Measurements from ENCODE around the gene RACK1.

Gene RACK1

DNA sequence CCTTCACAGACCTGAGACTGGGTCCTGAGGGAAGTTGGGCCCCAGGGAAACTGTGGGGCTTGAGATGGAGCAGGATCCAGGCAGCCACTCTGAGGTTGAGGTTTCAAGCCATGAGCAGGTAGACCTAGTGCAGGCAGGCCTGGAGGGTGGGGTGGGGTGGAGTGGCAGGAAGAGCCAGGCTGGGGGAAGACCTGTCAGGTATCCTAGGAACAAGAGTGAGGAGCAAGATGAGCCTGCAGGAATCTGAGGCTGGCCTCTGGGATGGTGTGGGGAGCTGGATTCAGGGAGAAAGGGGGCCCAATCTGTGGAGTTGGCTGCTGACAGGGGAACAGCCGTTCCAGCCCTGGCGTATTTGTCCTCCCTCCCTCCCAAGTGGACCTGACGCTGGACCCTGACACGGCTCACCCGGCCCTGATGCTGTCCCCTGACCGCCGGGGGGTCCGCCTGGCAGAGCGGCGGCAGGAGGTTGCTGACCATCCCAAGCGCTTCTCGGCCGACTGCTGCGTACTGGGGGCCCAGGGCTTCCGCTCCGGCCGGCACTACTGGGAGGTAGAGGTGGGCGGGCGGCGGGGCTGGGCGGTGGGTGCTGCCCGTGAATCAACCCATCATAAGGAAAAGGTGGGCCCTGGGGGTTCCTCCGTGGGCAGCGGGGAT, 9.8 kb downstream of the RACK1 start:
- no peak for DNase-seq (ENCODE audit: low spot score)

DNA sequence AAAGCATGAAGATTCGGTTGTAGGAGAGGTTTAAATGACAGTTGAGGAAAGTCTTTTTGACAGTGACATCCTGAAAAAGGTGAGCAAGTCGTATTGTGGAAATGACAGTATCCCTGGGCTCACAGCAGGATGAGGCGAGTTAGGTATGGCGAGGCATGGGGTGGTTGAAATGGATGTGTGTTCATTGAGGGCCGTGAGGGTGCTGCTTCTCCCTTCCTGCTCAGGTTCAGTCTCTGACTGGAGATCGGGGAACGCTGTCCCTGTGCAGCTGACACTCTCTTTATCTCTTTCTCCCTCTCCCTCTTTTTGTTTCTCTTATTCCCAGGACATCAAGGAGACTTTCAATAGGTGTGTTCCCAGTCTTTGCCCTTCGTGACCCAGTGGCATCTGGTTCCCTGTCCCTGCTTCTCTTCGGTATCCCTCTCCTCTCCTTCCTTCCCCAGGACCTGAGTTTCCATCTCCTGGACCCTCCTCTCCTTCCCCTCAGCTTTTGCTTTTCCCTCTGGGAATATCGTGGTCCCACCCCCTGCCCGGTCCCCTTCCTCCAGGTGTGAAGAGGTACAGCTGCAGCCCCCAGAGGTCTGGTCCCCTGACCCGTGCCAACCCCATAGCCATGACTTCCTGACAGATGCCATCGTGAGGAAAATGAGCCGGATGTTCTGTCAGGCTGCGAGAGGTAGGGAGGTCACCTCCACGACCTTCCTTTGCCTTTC, 10.5 kb downstream of the RACK1 start:
- DNase-seq (ENCODE audit: low spot score), result no peak

GRCh38 chr5:181232593-181232992, 11.1 kb downstream of the RACK1 start:
- no peak for DNase-seq (ENCODE audit: low spot score)

DNA sequence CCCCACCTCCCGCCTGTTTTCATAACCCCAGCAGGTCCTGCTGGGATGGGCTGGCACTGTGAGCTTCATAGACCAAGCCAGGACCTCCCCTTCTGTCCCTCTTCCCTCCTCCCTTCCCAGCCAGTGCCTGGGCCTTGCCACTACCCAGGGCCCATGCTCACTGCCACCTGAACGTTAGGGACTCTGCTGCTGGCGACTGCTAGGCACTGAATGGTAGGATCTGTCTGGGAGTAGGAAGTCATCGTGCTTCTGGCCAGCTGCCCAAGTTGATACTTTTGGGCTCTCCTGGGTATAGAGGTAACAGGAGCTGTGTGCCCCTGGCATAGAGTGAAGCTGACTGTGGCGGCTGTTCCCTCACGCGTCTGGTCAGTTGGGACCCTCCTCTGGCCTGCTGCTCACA, 12.3 kb downstream of the RACK1 start:
- no peak for DNase-seq (ENCODE audit: low spot score)

- no peak for DNase-seq (ENCODE audit: low spot score)
These were observed 13.2 kb downstream of the RACK1 start for GRCh38 chr5:181230551-181230950.

- no peak for DNase-seq (ENCODE audit: low spot score)
These were observed 13.7 kb downstream of the RACK1 start for GRCh38 chr5:181229996-181230395.

DNA sequence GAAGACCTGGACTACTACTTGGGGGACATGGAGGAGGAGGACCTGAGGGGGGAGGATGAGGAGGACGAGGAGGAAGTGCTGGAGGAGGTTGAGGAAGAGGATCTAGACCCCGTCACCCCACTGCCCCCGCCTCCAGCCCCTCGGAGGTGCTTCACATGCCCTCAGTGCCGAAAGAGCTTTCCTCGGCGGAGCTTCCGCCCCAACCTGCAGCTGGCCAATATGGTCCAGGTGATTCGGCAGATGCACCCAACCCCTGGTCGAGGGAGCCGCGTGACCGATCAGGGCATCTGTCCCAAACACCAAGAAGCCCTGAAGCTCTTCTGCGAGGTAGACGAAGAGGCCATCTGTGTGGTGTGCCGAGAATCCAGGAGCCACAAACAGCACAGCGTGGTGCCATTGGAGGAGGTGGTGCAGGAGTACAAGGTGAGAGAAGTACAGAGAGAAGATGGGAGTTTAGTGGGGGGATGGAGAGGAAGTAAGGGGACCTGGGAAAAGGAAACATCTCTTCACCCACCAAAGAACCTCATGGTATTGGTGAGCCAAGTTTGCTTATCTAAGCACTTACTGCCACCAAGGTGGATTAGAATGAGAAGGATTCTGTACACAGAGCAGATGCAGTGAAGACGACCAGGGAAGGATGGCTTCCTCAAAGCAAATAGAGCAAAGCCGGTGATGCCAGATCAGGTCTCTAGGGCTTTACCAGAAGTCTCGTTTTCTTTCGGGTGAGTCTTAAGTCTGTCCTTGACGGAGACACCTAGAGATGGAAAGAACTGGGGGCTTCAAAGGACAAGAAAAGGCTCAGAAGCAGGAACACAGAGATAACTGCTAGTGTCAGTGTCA, 19.1 kb downstream of the RACK1 start:
- no peak for DNase-seq (ENCODE audit: low spot score)

GRCh38 chr5:181223729-181224389, 19.8 kb downstream of the RACK1 start:
- DNase-seq (ENCODE audit: low spot score), result no peak

- peak; percentile 99 for DNase-seq (ENCODE audit: low spot score)
These were observed 20.5 kb downstream of the RACK1 start, which contains the start of gene TRIM41 for GRCh38 chr5:181223058-181223728. TRIM41 (plus strand) TSS chr5:181223281; CDS start chr5:181224000, 719 bp downstream.

DNA sequence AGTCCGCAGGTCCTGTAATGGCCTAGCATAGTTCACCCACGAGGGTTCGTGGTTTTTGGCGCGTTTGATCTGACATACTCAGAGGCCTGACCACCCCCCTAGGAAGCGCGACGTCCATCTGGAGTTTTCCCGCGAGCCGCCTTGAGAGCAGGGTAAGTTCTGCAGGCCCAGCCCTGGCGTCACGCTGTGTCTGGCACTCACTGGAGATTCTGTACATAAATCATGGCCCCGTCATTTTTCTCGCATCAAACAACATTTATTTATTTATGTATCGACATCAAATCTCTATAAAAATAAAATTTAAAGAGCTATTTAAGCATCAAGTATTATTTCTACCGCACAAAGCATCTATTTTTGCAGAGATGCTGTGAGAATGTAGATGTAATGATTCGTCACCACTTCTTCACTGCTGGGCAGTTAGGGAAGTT, 21.1 kb downstream of the RACK1 start:
- DNase-seq (ENCODE audit: low spot score), result no peak

- peak; percentile 89 for DNase-seq (ENCODE audit: low spot score)
These were observed 21.7 kb downstream of the RACK1 start for GRCh38 chr5:181221792-181222629.

DNA sequence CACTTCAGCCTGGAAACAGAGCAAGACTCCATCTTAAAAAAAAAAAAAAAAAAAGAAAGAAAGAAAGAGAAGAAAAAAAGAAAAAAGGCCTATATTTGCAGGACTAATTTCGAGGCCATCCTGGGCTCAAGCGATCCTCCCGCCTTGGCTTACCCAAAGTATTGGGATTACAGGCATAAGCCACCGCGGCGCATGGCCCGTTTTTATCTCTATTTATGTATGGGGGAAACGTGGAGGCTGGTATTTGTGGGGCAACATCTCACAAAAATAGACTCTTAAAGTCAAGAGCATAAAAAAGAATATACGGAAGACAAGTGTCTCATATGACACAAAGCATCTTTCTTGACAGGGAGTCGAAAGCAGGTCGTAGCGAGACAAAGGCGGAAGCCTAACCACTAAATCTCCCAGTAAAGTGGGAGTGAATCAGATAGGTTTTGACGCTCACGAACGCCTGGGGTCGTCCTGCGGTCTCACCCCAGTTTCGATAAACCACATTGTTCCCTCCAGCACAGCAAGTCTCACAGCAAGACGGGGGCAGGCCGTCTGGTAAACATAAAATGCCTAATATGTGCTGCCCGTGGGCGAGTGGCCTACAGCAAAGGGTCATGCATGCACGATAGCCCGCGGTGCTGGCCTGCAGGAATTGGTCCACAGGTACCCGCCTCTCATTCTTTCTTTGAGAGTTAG, 22.5 kb downstream of the RACK1 start:
- DNase-seq (ENCODE audit: low spot score), result no peak

- no peak for DNase-seq (ENCODE audit: low spot score)
These were observed 23.6 kb downstream of the RACK1 start for GRCh38 chr5:181220178-181220515.

- no peak for DNase-seq (ENCODE audit: low spot score)
These were observed 24.2 kb downstream of the RACK1 start for GRCh38 chr5:181219262-181220177.

DNA sequence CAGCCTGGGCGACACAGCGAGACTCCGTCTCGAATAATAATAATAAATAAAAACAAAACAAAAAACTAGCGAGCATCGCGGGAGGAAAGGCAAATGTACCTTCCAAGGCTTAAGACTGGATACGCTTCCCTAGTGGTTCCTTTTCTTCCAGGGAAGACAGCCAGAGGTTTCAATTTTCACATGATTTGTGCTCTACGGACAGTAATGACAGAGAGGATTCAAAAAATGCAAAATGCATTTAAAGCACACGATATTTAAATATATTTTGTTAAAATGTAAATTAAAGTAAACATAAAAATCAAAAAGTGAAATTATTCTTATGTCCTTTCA, 24.9 kb downstream of the RACK1 start:
- no peak for DNase-seq (ENCODE audit: low spot score)

DNA sequence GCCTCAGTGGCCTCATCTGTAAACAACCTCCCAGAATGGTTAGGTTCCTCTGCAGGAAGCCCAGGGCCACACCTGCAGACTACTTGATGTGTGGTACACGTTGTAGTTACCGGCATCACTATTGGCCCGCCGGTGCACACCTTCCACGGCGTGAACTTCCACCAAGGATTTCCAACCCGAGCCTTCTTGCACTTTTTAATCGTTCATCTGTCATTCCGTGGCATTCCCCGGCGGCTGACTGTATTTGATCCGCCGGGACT, 26.0 kb downstream of the RACK1 start:
- DNase-seq (ENCODE audit: low spot score), result no peak

DNA sequence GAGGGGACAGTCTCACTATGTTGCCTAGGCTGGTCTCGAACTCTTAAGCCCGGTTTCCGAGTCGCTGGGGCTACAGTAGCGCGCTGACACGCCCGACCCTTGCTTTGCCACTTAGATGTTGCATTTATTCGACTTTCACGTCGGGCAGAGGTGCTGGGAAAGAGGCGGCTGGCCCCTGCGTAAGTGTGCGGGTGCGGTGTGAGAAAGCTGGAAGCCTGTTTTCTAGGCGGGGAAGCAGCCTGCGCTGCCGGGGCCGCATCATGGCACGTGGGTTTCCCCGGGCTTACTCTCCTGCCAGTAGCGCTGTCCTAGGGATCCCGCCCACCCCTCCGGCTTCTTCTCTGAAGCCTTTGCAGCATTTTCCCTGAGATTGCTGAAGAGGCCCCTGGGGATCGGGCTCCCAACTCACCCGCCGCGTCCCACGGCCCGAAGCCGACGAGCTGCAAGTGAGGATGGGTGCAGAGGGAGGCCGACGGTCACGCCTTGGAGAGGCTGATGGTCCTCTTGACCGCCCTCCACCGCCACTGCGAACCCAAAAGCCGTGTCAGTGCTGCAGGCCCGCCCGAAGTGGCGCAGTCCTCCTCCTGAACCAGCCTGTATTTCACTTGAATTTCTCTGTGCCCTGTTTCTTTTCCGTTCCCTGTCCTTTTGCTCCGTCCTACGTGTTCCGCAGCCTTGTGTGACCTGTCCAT, 26.4 kb downstream of the RACK1 start:
- DNase-seq (ENCODE audit: low spot score), result no peak

DNA sequence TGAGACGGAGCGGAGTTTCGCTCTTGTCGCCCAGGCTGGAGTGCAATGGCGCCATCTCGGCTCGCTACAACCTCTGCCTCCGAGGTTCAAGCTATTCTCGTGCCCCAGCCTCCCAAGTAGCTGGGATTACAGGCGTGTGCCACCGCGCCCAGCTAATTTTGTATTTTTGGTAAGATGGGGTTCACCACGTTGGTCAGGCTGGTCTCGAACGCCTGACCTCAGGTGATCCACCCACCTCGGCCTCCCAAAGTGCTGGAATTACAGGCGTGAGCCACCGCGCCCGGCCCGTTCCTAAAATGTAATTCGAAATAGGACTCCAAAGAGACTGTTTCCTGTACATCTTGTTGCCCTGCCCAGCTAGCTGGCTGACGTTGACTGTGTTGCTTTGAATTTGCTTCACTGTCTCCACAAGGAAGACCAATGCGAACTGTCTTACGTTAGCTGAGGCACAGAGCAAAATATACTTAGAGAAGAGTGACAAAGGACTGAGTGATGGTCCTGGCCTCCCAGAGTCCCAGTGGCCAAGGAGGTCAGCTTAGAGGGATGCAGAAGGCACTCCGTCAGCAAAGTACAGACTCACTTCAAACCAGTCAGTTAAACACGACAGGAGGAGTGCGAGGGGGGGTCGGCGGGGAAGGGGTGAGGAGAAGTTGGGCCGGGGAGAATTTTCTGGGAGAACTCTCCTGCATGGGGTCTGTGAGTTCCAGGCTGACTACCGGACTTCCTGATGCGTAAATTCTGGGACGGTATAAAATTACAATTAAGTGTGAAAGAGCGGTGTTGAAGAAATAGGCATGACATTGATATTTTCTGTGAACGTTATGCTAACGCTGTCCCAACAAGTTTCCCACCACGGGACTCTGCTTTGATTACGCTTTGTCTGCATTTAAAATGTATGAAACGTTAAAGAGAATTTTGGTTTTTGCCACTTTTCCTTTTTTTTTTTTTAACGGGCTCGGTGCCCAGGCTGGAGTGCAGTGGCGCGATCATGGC, 27.4 kb downstream of the RACK1 start:
- DNase-seq (ENCODE audit: low spot score), result no peak

All from pons (tissue), 1 donor.